GM12892 (cell line): ENCODE results near the gene LRWD1.

Experiments
- POLR2A ChIP-seq: IDR thresholded peaks from 2 replicates; pipeline ENCODE4 v1.6.1; 2011; ENCODE audit warnings: low read depth, low read length, control low read depth
- POLR2AphosphoS5 ChIP-seq: IDR thresholded peaks from 2 replicates; pipeline ENCODE4 v1.6.1; 2011; ENCODE audit warnings: low read depth, low read length, control low read depth
- TAF1 ChIP-seq: IDR thresholded peaks from 2 replicates; pipeline ENCODE4 v1.6.1; 2011; ENCODE audit warnings: low read depth, mild to moderate bottlenecking, control low read depth, low read length, borderline replicate concordance

GRCh38 chr7:102447311-102447710 lies 17.5 kb upstream of the LRWD1 start:
- TF ChIP-seq POLR2A (no peak), POLR2AphosphoS5 (no peak), TAF1 (no peak)
